ENCODE data around the gene AQP1. TPM values are rescaled to one million over a fixed set of nuclear protein-coding genes. Genes with fewer than 3 reads are reported as not detected.

Gene AQP1
- total RNA-seq, 2 donors from 2014 or later = 0.08 TPM; not detected in 1

DNA sequence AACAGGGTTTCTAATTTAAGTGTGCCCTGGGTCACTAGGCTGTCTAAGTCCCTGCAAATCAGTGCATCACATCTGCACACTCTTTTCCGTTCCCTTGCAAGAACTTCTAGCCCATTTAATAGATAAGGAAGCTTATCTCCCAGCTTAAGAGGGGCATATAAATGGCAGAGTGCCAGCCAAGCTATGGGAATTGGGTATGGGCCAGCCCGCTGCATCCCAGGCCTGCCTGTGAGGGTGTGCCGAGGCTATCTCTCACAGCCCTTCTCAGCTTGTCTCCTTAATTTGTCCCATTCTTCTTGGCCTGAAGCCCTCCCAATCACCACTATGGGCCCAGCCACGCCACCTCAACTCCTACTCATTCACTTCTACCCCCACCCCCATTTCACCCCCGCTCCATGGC is 14.7 kb downstream of the AQP1 start:
- no peak overlapping the region for H3K4me3 Mint-ChIP-seq
- no peaks in the 10 kb centered on the region for H3K27me3 Mint-ChIP-seq
- H3K9me3 Mint-ChIP-seq = no peaks in the 10 kb centered on the region
- H3K36me3 Mint-ChIP-seq (ENCODE audit: low read depth) = no peaks in the 10 kb centered on the region
- H3K4me1 Mint-ChIP-seq = no peaks in the 10 kb centered on the region
- no peak for ATAC-seq (replicated peaks)
- H3K27ac Mint-ChIP-seq = no peak overlapping the region

DNA sequence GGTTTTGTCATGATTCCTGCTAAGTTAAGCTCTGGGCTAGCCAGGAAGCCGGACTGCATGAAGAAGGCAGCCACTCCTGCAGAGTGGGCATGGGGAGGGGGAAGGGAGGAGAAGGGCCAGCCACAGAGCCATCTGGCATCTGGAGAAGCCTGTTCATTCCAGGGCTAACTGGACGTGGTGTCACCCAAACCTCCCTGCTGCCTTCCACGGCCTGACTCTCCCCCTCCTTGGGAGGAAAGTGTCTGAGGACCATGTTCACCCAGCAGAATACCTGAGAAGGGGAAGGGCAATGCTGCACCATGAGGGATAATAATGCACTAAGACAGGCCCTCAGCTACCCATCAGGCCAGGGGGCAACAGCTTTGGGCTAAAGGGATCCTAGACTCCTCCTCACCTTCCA is 15.4 kb downstream of the AQP1 start:
- Mint-ChIP-seq H3K36me3 (ENCODE audit: low read depth) (no peaks in the 10 kb centered on the region), H3K9me3 (no peaks in the 10 kb centered on the region), H3K27ac (no peak overlapping the region), H3K4me3 (no peak overlapping the region), H3K4me1 (no peaks in the 10 kb centered on the region), H3K27me3 (no peaks in the 10 kb centered on the region)
- no peak for ATAC-seq (replicated peaks)

DNA sequence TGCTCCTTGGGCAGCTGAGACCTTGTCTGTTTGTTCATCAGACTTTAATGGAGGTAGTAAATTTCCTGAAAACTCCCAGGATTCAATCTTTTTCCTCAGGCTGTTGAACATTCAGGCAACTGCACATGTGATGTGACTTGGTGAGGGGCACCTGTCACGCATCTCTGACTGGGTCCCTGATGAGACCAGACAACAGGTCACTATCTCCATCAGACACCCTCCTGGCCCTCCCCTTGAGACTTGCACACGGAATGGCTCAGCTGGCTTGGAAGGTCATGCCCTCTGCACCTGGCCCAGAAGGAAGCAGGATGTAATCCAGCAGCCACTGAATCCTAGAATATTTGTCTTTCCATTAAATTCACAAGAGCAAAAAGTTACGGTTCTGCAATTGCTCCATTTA is 15.9 kb downstream of the AQP1 start:
- Mint-ChIP-seq H3K9me3 (no peaks in the 10 kb centered on the region), H3K4me1 (no peaks in the 10 kb centered on the region), H3K27me3 (no peaks in the 10 kb centered on the region), H3K36me3 (ENCODE audit: low read depth) (no peaks in the 10 kb centered on the region), H3K27ac (no peak overlapping the region), H3K4me3 (no peak overlapping the region)
- ATAC-seq (replicated peaks) = no peak

DNA sequence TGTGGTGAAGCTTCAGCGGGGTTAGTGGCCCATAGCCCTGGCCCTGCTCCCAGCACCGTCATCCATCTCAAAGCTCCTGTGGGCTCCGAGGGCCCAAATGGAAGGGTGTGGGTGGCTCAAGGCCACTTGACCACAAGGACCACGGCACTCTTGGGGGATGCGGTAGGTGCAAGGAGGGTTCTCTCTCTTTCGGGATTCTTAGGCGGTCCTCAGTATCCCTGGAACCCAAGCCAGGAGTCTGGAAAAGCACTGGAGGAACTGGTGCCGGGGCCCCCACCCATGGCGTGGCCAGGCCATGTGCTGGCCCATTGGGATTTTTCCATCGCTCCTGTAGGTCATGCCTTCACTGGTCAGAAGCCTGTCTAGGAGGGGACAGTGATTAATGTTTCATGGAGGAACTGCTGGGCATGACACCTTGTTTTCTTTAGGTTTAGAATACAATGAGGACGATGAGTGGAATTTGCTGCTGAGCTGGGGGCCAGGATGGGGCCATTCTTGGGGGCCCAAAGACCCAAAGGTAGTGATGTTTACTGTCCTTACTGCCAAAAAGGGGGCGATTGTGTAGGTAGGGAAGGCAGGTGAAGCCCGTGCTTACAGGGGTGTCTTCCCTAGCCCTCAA is 16.7 kb downstream of the AQP1 start:
- Mint-ChIP-seq H3K4me1 (no peaks in the 10 kb centered on the region), H3K27me3 (no peaks in the 10 kb centered on the region), H3K4me3 (no peak overlapping the region), H3K27ac (no peak overlapping the region), H3K36me3 (ENCODE audit: low read depth) (no peaks in the 10 kb centered on the region), H3K9me3 (no peaks in the 10 kb centered on the region)
- no peak for ATAC-seq (replicated peaks)

DNA sequence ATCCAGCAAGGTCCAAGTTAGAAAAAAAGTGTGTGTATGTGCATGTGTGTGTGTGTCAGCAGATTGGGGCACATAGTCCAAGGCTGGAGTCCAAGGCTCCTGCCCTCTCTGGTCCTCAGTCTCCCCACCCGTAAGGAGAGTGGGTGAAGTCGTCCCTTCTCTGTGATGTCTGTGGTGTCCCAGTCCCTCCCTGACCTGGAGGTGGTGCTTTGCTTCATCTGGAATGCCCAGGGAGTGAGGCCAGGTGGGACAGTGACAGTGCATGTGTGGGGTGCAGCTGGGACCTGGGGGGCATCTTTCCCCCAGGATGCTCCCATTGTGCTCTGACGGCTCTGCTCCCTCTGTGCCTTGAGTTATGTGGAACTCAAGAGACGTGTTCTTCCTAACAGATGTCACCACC is 18.0 kb downstream of the AQP1 start:
- no peak overlapping the region for H3K4me3 Mint-ChIP-seq
- no peaks in the 10 kb centered on the region for H3K4me1 Mint-ChIP-seq

DNA sequence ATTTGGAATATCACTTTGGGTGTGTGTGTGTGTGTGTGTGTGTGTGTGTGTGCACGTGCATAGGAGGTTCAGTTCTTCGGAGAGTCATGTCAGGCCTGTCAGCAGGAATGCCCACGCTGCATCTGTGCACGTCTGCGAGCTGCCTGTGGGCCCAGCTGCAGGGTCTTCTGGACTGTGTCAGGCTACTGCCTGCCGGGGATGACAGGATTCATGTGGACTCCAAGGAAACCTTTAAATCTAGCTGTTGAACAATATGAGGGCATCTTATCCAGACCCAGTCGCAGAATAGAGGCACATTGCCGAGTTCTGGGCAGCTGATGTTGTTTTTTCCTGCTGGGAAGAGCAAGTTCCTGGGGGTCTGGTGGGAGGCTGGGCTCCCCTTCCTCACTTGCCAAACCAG is 19.0 kb downstream of the AQP1 start:
- no peaks in the 10 kb centered on the region for H3K9me3 Mint-ChIP-seq
- H3K4me3 Mint-ChIP-seq = no peak overlapping the region
- ATAC-seq (replicated peaks) = no peak
- no peaks in the 10 kb centered on the region for H3K27me3 Mint-ChIP-seq
- H3K27ac Mint-ChIP-seq = no peak overlapping the region
- no peaks in the 10 kb centered on the region for H3K36me3 Mint-ChIP-seq (ENCODE audit: low read depth)
- no peaks in the 10 kb centered on the region for H3K4me1 Mint-ChIP-seq

More for the DNA sequence above, 18.0 kb downstream of the AQP1 start:
- no peak for ATAC-seq (replicated peaks)
- Mint-ChIP-seq H3K27me3 (no peaks in the 10 kb centered on the region), H3K36me3 (ENCODE audit: low read depth) (no peaks in the 10 kb centered on the region), H3K27ac (no peak overlapping the region), H3K9me3 (no peaks in the 10 kb centered on the region)

DNA sequence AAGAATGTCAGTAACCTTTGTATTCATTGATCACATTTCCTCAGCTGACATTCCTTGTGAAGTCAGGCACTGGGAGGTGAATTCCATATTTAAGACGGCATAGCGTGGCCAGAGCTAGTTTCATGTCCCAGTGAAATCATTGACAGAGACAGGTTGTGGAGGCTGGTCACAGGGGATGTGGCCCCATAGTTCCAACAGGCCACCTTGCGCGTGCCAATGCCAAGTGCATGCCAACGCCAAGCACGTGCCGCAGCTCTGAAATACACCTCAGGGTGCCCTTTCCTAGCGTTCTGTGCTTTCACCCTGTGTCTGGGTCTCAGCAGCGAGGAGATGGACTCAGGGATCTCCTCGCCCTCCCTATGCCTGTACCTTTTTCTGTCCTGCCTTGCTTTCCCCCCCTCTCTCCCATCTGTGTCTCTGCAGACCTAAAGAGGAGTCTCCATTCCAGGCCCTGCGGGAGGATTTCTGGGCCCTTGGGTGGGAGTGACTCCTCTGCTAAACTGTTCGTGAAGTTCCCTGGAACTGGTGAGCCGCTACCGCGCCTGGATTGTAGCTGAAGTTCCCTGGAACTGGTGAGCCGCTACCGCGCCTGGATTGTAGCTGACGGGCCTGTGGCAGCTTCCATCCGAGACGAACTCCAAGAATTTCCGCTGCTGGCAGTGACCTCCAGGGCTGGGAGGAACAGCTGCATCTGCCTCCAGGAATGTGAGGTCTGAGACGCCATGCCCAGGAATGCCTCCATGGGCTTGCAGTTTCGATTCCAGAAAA is 19.7 kb downstream of the AQP1 start:
- no peaks in the 10 kb centered on the region for H3K9me3 Mint-ChIP-seq
- H3K4me3 Mint-ChIP-seq = no peak overlapping the region
- no peaks in the 10 kb centered on the region for H3K36me3 Mint-ChIP-seq (ENCODE audit: low read depth)
- no peaks in the 10 kb centered on the region for H3K4me1 Mint-ChIP-seq
- no peak for ATAC-seq (replicated peaks)
- H3K27me3 Mint-ChIP-seq = no peaks in the 10 kb centered on the region
- no peak overlapping the region for H3K27ac Mint-ChIP-seq

DNA sequence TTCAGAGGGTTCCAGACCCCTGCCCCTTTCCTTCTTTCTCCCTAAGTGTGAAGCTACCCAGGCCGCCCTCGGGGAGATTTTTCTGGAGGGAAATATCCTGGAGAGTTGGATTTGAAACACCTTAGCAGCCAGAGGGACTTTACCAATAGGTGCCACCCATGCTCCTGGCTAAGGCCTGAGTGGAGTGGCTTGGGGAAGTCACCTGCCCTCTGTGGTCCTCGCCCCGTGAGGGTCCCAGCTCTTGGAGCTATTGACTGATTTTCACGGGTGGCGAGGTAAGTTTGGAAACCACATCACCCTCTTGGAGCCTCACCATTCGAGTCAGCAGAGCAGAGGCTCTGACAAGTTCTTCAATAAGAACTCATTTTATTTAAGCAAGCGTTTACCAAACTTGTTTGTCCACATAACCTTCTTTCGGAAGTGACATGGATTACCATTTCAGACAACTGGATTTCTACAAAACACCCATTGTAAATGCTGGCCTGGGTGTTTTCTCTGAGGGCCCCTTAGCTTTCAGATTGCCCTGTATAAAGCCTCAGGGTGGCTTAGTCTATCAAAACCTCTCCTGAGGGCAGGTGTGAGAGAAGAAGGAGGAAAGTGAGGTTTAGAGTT is 20.4 kb downstream of the AQP1 start:
- H3K36me3 Mint-ChIP-seq (ENCODE audit: low read depth) = no peaks in the 10 kb centered on the region
- ATAC-seq (replicated peaks) = no peak
- no peak overlapping the region for H3K27ac Mint-ChIP-seq
- no peaks in the 10 kb centered on the region for H3K27me3 Mint-ChIP-seq
- no peaks in the 10 kb centered on the region for H3K9me3 Mint-ChIP-seq
- H3K4me1 Mint-ChIP-seq = no peaks in the 10 kb centered on the region
- H3K4me3 Mint-ChIP-seq = no peak overlapping the region

DNA sequence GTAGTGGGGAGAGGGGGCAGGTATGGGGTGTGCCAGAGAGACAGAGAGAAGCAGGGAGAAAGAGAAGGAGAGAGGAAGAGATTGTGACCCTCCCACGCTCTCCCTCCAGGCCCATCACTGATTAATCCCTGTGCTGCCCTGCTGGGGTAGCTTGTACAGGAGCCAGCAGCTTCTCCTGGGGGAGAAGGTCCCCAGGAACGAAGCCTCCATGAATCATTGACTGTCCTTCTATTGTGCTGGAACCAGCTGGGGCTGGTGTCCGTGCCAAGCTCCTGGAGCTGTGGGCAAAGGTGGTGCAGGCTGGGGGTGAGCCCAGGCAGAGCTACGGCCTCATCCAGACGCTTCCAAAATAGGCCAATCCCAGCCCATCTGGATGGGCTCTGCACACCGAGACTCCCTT is 20.9 kb downstream of the AQP1 start:
- Mint-ChIP-seq H3K9me3 (no peaks in the 10 kb centered on the region), H3K4me1 (no peaks in the 10 kb centered on the region), H3K4me3 (no peak overlapping the region), H3K36me3 (ENCODE audit: low read depth) (no peaks in the 10 kb centered on the region), H3K27ac (no peak overlapping the region), H3K27me3 (peaks cover 2% of the 10 kb centered on the region)
- ATAC-seq (replicated peaks) = no peak

DNA sequence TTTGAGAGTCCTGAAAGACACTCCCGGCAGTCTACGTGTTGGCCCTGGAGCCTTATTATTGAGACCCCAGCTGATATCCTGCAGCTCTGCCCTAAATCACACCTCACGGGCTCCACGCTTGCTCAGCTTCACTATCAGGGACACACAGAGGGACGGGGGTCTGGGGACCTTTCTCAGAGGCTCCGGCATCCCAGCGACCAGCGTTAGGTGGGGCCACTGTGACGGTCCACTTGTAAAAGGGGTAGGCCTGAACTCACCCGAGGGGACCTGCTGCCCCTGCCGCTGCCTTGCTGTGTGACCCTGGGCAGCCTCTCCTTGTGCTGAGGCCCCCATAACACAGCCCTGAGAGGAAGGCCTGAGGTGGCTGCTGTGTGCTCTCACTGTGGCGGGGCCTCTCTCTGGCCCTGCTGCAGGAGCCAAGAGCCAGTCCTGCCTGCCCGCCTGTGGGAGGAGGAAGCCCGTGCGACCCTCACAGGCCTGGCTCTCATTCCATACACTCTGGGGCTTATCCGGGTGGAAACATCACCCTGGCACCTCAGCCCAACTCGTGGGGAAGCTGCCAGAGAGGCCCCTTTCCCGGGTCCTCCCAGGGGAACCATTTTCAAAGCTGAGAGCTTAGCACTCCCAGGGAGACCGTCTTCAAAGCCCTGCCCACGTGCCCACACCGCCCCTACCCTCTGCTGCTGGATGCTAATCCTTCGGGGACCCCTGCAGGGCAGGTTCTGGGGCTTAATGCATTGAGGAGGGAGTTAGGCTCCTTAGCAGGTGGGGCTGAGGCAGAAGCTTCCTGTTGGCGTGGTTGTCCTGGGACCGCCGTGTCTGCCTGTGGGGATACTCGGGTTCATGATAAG is 21.7 kb downstream of the AQP1 start:
- no peak for ATAC-seq (replicated peaks)
- Mint-ChIP-seq H3K27ac (no peak overlapping the region), H3K9me3 (no peaks in the 10 kb centered on the region), H3K36me3 (ENCODE audit: low read depth) (no peaks in the 10 kb centered on the region), H3K27me3 (peaks cover 6% of the 10 kb centered on the region), H3K4me1 (no peaks in the 10 kb centered on the region), H3K4me3 (no peak overlapping the region)

DNA sequence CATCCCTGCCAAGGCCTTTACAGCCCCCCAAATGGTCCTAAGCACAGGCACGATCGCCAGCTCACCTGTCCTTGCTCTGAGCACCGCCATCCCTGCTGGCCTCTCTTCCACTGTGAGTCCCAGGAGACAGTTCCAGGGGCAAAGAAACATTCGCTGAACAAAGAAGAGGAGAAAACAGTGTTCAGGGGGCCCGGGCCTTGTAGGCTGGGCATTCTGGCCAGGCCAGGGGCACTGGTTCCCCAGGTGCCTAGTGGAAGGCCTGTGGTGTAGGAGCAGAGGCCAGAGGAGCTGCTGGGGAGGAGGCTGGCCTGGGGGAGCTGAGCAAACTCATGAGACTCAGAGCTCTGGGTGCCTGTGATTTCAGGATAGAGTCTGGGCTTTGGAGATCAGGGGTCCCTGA is 22.6 kb downstream of the AQP1 start:
- Mint-ChIP-seq H3K27ac (no peak overlapping the region), H3K9me3 (no peaks in the 10 kb centered on the region), H3K27me3 (peaks cover 6% of the 10 kb centered on the region), H3K4me3 (no peak overlapping the region), H3K4me1 (no peaks in the 10 kb centered on the region), H3K36me3 (ENCODE audit: low read depth) (no peaks in the 10 kb centered on the region)
- ATAC-seq (replicated peaks) = no peak

DNA sequence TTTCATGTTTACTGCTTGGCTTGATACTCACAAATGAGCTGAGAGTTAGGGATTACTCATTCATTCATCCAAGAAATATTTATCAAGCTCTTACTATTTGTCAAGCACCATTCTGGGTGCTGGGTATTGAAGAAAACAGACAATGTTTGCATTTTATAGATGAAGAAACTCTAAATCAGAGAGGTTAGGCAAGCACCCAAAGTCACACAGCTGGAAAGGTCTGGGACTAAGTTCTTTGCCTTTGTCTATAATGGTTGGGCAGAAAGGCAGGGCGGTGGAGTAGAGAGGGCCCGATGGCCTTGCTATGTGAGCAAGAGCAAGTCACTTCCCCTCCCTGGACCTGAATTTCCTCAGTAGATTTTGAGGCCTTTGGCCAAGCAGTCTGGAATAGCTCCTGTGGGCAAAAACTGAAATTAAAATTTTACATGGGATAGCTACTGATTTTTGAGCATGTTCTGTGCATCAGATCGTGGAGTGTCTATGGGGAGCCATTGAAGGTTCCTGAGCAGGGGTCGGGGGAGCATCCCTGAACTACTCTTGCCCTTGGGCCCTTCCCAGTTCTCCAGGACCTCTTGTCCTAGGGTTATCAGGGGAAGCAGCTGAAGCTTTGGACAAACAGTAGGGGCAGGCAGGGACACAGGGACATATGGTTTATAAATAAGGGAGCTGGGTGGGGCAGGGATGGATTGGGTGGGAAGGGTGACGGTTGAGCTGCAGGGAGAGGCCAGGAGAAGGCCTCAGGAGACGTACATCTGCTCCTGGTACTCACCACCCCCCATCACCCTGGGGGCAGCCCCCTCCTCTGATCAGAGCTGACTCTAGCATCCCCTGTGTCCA is 23.3 kb downstream of the AQP1 start:
- H3K4me3 Mint-ChIP-seq = no peak overlapping the region
- peaks cover 13% of the 10 kb centered on the region for H3K27me3 Mint-ChIP-seq
- H3K36me3 Mint-ChIP-seq (ENCODE audit: low read depth) = no peaks in the 10 kb centered on the region
- no peak for ATAC-seq (replicated peaks)
- peak overlapping the region; percentile 30 for H3K27ac Mint-ChIP-seq
- no peaks in the 10 kb centered on the region for H3K4me1 Mint-ChIP-seq
- H3K9me3 Mint-ChIP-seq = no peaks in the 10 kb centered on the region

DNA sequence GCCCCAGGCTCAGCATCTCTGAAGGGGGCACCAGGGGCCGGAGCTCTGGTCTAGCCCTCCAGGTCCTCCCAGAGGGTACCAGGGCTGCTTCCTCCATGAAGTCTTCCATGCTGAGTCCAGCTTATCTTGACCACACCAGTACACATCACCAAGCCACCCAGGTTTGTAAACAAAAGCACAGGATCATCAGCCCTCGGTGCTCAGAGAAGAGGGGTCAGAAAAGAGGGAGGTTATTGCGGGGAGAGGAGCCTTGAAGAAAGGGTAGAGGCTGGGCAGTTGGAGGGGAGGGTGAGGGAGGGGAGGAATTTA is 23.9 kb downstream of the AQP1 start:
- ATAC-seq (replicated peaks) = no peak
- no peaks in the 10 kb centered on the region for H3K4me1 Mint-ChIP-seq
- no peak overlapping the region for H3K4me3 Mint-ChIP-seq
- H3K36me3 Mint-ChIP-seq (ENCODE audit: low read depth) = no peaks in the 10 kb centered on the region
- H3K9me3 Mint-ChIP-seq = no peaks in the 10 kb centered on the region
- H3K27ac Mint-ChIP-seq = no peak overlapping the region
- H3K27me3 Mint-ChIP-seq = peaks cover 13% of the 10 kb centered on the region

DNA sequence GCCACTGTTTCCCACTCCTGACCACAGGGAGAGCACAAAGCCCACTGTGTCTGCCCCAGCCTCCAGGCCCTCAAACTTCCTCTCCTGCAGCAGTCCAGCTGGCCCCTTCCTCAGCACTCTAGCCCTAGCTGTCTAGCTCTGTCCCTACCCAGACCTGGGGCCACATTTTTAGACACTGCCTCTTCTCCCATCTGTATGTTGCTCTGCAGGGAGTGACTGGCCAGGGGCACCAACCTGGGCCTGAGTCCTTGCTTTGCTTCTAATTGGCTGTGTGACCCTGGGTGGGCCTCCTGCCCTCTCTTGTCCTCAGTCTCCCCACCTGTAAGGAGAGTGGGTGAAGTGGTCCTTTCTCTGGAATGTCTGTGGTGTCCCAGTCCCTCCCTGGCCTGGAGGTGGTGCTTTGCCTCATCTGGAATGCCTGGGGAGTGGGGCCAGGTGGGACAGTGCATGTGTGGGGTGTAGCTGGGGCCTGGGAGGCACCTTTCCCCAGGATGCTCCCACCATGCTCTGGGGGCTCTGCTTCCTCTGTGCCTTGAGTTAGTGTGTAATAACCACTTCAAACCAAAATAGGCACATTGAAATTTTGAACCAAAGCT is 25.1 kb downstream of the AQP1 start:
- H3K27ac Mint-ChIP-seq = no peak overlapping the region
- no peak for ATAC-seq (replicated peaks)
- H3K36me3 Mint-ChIP-seq (ENCODE audit: low read depth) = no peaks in the 10 kb centered on the region
- H3K4me3 Mint-ChIP-seq = no peak overlapping the region
- H3K4me1 Mint-ChIP-seq = no peaks in the 10 kb centered on the region
- peaks cover 17% of the 10 kb centered on the region for H3K27me3 Mint-ChIP-seq
- no peaks in the 10 kb centered on the region for H3K9me3 Mint-ChIP-seq

Measured in activated T-helper 17 cell treated with anti-CD3 and anti-CD28 coated beads, Interleukin-2, amount 50 U/mL, for 72 hours (primary cell).